HEK293 (cell line): Measurements from ENCODE around the gene MXD4.

Source experiments
- CTCF ChIA-PET: fragments of 350-600 bp; formaldehyde crosslinking; extraction: SDS; loops from one replicate; lab custom pipeline; 2021; ENCODE audit warnings: antibody characterized with exemption; lab: Yijun Ruan, JAX
- POLR2A ChIA-PET: fragments of 300-600 bp; formaldehyde crosslinking; extraction: SDS; loops from one replicate; lab custom pipeline; 2020; ENCODE audit warnings: antibody characterized with exemption, inconsistent platforms; lab: Yijun Ruan, JAX
- H3K27ac ChIP-seq: fragments of 200-500 bp; sonication (Bioruptor generic); 2 replicates; pipeline ENCODE4 v1.5.1; 2014; ENCODE audit warnings: low read depth, low read length, control low read depth, inconsistent platforms; ENCODE audit errors: extremely low read depth
- H3K36me3 ChIP-seq, 2 experiments: fragments of 200-500 bp in 1 of 2; sonication (Bioruptor generic) in 1 of 2; 1 replicate in 1 of 2; 2 replicates in 1 of 2; pipeline ENCODE4 v1.5.1; 2014 to 2017; ENCODE audit warnings: inconsistent platforms in 2 of 2, low read length in 2 of 2; ENCODE audit not compliant: control insufficient read depth in 2 of 2, insufficient read depth in 1 of 2
- H3K4me1 ChIP-seq: fragments of 200-500 bp; sonication (Bioruptor generic); 2 replicates; pipeline ENCODE4 v1.5.1; 2014; ENCODE audit warnings: mild to moderate bottlenecking, low read length, inconsistent platforms; ENCODE audit not compliant: control insufficient read depth, insufficient read depth
- H3K4me3 ChIP-seq: 2 replicates; pipeline ENCODE4 v1.5.1; 2011; ENCODE audit warnings: low read depth, mild to moderate bottlenecking, control low read depth, low read length, moderate library complexity
- H3K9me3 ChIP-seq: fragments of 200-500 bp; sonication (Bioruptor generic); 2 replicates; pipeline ENCODE4 v1.5.1; 2014; ENCODE audit warnings: low read depth, low read length, inconsistent platforms; ENCODE audit not compliant: control insufficient read depth, insufficient read depth
- BCL11A ChIP-seq: fragments of 450-650 bp; formaldehyde crosslinking; IDR thresholded peaks from 2 replicates; pipeline ENCODE4 v1.5.1; 2016; ENCODE audit warnings: low read depth, missing biosample characterization, missing genetic modification characterization
- HOXC10 ChIP-seq: sonication (generic); formaldehyde crosslinking; IDR thresholded peaks from 2 replicates; pipeline ENCODE4 v1.8.1; 2023; ENCODE audit warnings: mild to moderate bottlenecking, missing genetic modification reagents
- IKZF3 ChIP-seq: fragments of 450-650 bp; IDR thresholded peaks from 2 replicates; pipeline ENCODE4 v1.5.0; 2018; ENCODE audit warnings: missing biosample characterization, mild to moderate bottlenecking, missing genetic modification characterization, moderate library complexity
- OVOL3 ChIP-seq: fragments of 450-650 bp; formaldehyde crosslinking; IDR thresholded peaks from 2 replicates; pipeline ENCODE4 v1.5.1; 2016; ENCODE audit warnings: missing biosample characterization, missing genetic modification characterization
- SCRT1 ChIP-seq: fragments of 450-650 bp; formaldehyde crosslinking; IDR thresholded peaks from 2 replicates; pipeline ENCODE4 v1.5.1; 2016; ENCODE audit warnings: missing biosample characterization, missing genetic modification characterization, borderline replicate concordance
- SCRT2 ChIP-seq: fragments of 450-650 bp; formaldehyde crosslinking; IDR thresholded peaks from 2 replicates; pipeline ENCODE4 v1.5.1; 2016; ENCODE audit warnings: missing biosample characterization, missing genetic modification characterization
- YY2 ChIP-seq: fragments of 450-650 bp; formaldehyde crosslinking; IDR thresholded peaks from 2 replicates; pipeline ENCODE4 v1.5.1; 2016; ENCODE audit warnings: missing biosample characterization, missing genetic modification characterization
- ZBTB17 ChIP-seq: fragments of 450-650 bp; formaldehyde crosslinking; IDR thresholded peaks from 2 replicates; pipeline ENCODE4 v1.5.1; 2016; ENCODE audit warnings: missing biosample characterization, missing genetic modification characterization
- ZBTB7A ChIP-seq: fragments of 450-650 bp; formaldehyde crosslinking; IDR thresholded peaks from 2 replicates; pipeline ENCODE4 v1.5.1; 2016; ENCODE audit warnings: low read depth, missing biosample characterization, missing genetic modification characterization
- ZBTB8A ChIP-seq: fragments of 450-650 bp; formaldehyde crosslinking; IDR thresholded peaks from 2 replicates; pipeline ENCODE4 v1.5.1; 2016; ENCODE audit warnings: missing biosample characterization, missing genetic modification characterization
- ZNF140 ChIP-seq: fragments of 450-650 bp; formaldehyde crosslinking; IDR thresholded peaks from 2 replicates; pipeline ENCODE4 v1.5.1; 2016; ENCODE audit warnings: missing biosample characterization, missing genetic modification characterization
- ZNF146 ChIP-seq: fragments of 450-650 bp; formaldehyde crosslinking; IDR thresholded peaks from 2 replicates; pipeline ENCODE4 v1.5.1; 2016; ENCODE audit warnings: missing biosample characterization, missing genetic modification characterization
- ZNF174 ChIP-seq: fragments of 450-650 bp; formaldehyde crosslinking; IDR thresholded peaks from 2 replicates; pipeline ENCODE4 v1.5.0; 2017; ENCODE audit warnings: missing biosample characterization, mild to moderate bottlenecking, missing genetic modification characterization
- ZNF184 ChIP-seq: fragments of 450-650 bp; IDR thresholded peaks from 2 replicates; pipeline ENCODE4 v1.5.1; 2018; ENCODE audit warnings: missing biosample characterization, mild to moderate bottlenecking, missing genetic modification characterization
- ZNF221 ChIP-seq: fragments of 450-650 bp; formaldehyde crosslinking; IDR thresholded peaks from 2 replicates; pipeline ENCODE4 v1.5.1; 2017; ENCODE audit warnings: missing biosample characterization, missing genetic modification characterization, borderline replicate concordance
- ZNF571 ChIP-seq: fragments of 450-650 bp; formaldehyde crosslinking; IDR thresholded peaks from 2 replicates; pipeline ENCODE4 v1.5.0; 2017; ENCODE audit warnings: missing biosample characterization, missing genetic modification characterization
- ZNF677 ChIP-seq: fragments of 450-650 bp; IDR thresholded peaks from 2 replicates; pipeline ENCODE4 v1.5.0; 2018; ENCODE audit warnings: missing biosample characterization, mild to moderate bottlenecking, missing genetic modification characterization, moderate library complexity
- ZSCAN16 ChIP-seq: fragments of 450-650 bp; formaldehyde crosslinking; IDR thresholded peaks from 2 replicates; pipeline ENCODE4 v1.5.1; 2016; ENCODE audit warnings: missing biosample characterization, missing genetic modification characterization
- TF ChIP-seq, protein P1 (sequence below): fragments of 450-650 bp; formaldehyde crosslinking; IDR thresholded peaks from 2 replicates; pipeline ENCODE4 v1.5.1; 2016; ENCODE audit warnings: missing biosample characterization, missing genetic modification characterization
- TF ChIP-seq, protein P2 (sequence below): fragments of 450-650 bp; formaldehyde crosslinking; IDR thresholded peaks from 2 replicates; pipeline ENCODE4 v1.5.1; 2016; ENCODE audit warnings: missing biosample characterization, missing genetic modification characterization
- TF ChIP-seq, protein P3 (sequence below): fragments of 450-650 bp; formaldehyde crosslinking; IDR thresholded peaks from 2 replicates; pipeline ENCODE4 v1.5.1; 2017; ENCODE audit warnings: missing biosample characterization, missing genetic modification characterization
- TF ChIP-seq, protein P4 (sequence below): fragments of 450-650 bp; formaldehyde crosslinking; IDR thresholded peaks from 2 replicates; pipeline ENCODE4 v1.5.1; 2017; ENCODE audit warnings: missing biosample characterization, missing genetic modification characterization

MXD4 gene

DNA sequence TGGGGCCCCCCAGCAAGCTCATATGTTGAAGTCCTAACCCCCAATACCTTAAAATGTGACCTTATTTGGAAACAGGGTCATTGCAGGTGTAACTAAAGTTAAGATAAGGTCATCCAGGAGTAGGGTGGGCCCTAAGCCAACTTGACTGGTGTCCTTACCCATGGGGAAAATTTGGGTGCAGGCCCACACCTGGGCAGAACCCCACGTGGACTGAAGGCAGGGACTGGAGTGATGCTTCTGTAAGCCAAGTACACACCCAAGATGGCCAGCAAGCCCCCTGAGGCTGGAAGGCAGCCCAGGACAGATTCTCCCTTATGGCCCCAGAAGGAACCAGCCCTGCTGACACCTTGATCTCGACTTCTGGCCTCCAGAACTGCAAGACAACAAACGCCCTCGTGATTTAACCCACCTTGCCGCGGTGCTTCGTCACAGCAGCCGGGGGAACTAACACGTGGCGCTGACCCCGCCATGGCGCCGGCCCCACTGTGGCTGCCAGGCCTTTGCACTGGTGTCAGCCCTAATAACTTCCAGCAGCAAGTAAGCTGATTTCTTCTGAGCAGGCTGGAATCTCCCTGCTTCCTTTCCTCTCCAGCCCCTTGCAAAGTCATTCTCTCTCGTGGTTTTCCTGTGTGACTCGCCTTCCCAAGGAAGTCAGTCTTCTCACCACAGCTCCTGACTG, 23.2 kb upstream of the MXD4 start (continued):
- TF ChIP-seq ZBTB7A (tag by site-specific recombination) = no peak
- TF ChIP-seq, protein P1, sequence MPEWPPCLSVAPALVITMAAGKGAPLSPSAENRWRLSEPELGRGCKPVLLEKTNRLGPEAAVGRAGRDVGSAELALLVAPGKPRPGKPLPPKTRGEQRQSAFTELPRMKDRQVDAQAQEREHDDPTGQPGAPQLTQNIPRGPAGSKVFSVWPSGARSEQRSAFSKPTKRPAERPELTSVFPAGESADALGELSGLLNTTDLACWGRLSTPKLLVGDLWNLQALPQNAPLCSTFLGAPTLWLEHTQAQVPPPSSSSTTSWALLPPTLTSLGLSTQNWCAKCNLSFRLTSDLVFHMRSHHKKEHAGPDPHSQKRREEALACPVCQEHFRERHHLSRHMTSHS (tag by site-specific recombination) = no peak
- TF ChIP-seq HOXC10 (CRISPR knock-in tag) = no peak
- TF ChIP-seq, protein P2, sequence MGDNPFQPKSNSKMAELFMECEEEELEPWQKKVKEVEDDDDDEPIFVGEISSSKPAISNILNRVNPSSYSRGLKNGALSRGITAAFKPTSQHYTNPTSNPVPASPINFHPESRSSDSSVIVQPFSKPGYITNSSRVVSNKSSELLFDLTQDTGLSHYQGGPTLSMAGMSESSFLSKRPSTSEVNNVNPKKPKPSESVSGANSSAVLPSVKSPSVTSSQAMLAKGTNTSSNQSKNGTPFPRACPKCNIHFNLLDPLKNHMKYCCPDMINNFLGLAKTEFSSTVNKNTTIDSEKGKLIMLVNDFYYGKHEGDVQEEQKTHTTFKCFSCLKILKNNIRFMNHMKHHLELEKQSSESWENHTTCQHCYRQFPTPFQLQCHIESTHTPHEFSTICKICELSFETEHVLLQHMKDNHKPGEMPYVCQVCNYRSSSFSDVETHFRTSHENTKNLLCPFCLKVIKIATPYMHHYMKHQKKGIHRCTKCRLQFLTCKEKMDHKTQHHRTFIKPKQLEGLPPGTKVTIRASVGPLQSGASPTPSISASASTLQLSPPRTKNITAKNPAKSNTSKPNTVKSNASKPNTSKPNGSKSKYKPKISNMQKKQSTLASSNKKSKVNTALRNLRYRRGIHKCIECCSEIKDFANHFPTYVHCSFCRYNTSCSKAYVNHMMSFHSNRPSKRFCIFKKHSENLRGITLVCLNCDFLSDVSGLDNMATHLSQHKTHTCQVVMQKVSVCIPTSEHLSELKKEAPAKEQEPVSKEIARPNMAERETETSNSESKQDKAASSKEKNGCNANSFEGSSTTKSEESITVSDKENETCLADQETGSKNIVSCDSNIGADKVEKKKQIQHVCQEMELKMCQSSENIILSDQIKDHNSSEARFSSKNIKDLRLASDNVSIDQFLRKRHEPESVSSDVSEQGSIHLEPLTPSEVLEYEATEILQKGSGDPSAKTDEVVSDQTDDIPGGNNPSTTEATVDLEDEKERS = no peak
- no peak for TF ChIP-seq SCRT2 (tag by site-specific recombination)

DNA sequence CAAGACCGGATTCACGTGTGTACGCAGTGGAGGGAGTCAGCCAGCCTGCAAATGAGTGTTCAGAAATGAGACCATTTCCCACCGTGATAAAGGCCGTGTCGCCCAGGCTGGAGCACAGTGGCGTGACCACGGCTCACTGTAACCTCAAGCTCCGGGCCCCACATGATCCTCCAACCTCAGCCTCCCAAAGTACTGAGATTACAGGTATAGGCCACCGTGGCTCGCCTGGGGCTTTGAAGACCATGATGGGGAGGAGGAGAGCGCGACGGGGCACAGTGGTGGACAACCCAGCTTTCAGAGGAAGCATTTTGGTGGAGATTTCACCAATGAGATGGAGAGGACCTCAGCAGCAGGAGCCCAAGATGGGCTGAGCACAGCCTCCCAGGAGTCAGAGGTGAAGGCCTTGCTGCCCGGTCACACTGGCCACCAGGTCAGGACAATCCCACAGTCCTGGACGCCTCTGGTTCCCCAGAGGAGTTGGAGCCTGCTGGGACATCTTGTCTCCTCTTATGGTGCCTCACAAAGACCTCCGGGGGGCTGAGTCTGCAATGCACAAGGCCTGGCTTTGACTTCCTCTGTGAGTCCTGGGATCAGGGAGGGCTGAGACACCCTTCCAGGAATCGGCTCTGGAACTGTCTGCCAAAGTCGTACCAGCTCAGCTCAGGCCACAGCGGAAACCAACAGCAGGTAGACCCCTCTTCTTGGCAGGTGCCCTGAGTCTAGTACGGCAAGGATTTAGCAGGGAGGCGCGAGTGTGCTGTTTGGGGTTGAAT, 22.4 kb upstream of the MXD4 start:
- Histone ChIP-seq H3K4me3 (no peak overlapping the region), H3K4me1 (no peaks in the 10 kb centered on the region), H3K36me3 (no peaks in the 10 kb centered on the region), H3K27ac (no peak overlapping the region), H3K9me3 (no peaks in the 10 kb centered on the region)
- ChIA-PET CTCF (no interaction called here), POLR2A (no interaction called here)
- no peak for TF ChIP-seq ZNF174 (tag by site-specific recombination)
- TF ChIP-seq, protein P3, sequence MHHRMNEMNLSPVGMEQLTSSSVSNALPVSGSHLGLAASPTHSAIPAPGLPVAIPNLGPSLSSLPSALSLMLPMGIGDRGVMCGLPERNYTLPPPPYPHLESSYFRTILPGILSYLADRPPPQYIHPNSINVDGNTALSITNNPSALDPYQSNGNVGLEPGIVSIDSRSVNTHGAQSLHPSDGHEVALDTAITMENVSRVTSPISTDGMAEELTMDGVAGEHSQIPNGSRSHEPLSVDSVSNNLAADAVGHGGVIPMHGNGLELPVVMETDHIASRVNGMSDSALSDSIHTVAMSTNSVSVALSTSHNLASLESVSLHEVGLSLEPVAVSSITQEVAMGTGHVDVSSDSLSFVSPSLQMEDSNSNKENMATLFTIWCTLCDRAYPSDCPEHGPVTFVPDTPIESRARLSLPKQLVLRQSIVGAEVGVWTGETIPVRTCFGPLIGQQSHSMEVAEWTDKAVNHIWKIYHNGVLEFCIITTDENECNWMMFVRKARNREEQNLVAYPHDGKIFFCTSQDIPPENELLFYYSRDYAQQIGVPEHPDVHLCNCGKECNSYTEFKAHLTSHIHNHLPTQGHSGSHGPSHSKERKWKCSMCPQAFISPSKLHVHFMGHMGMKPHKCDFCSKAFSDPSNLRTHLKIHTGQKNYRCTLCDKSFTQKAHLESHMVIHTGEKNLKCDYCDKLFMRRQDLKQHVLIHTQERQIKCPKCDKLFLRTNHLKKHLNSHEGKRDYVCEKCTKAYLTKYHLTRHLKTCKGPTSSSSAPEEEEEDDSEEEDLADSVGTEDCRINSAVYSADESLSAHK (tag by site-specific recombination) = no peak
- no peak for TF ChIP-seq ZBTB8A
- TF ChIP-seq YY2 = no peak
- TF ChIP-seq ZNF571 (tag by site-specific recombination) = no peak
- TF ChIP-seq OVOL3 = no peak
- no peak for TF ChIP-seq ZNF184 (tag by site-specific recombination)
- no peak for TF ChIP-seq ZSCAN16 (tag by site-specific recombination)
- no peak for TF ChIP-seq IKZF3
- TF ChIP-seq ZNF140 (tag by site-specific recombination) = no peak
- no peak for TF ChIP-seq SCRT1 (tag by site-specific recombination)
- TF ChIP-seq ZNF146 (tag by site-specific recombination) = no peak
- no peak for TF ChIP-seq BCL11A (tag by site-specific recombination)
- TF ChIP-seq, protein P4, sequence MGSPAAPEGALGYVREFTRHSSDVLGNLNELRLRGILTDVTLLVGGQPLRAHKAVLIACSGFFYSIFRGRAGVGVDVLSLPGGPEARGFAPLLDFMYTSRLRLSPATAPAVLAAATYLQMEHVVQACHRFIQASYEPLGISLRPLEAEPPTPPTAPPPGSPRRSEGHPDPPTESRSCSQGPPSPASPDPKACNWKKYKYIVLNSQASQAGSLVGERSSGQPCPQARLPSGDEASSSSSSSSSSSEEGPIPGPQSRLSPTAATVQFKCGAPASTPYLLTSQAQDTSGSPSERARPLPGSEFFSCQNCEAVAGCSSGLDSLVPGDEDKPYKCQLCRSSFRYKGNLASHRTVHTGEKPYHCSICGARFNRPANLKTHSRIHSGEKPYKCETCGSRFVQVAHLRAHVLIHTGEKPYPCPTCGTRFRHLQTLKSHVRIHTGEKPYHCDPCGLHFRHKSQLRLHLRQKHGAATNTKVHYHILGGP = no peak
- TF ChIP-seq ZNF677 = no peak
- no peak for TF ChIP-seq ZNF221 (tag by site-specific recombination)
- no peak for TF ChIP-seq ZBTB17
- TF ChIP-seq, all 188 proteins: peak for 0
